Gastroesophageal sphincter (tissue), 4 donors: ENCODE measurements around the gene BBS4. TPM values are rescaled to one million over a fixed set of nuclear protein-coding genes. Genes with fewer than 3 reads are reported as not detected.

ENCODE experiments used
- ATAC-seq: fragments of 150-250 bp; one replicate; pipeline ENCODE4 v1.9.1; 2016; ENCODE audit warnings: mild to moderate bottlenecking, moderate library complexity
- H3K27ac ChIP-seq, 4 donors: fragments of 200-600 bp; sonication (generic) in 3 of 4; 1 replicate in 3 of 4; 2 replicates in 1 of 4; pipeline ENCODE4 v1.5.1; 2016 to 2019
- H3K27me3 ChIP-seq: fragments of 200-600 bp; sonication (generic); one replicate; pipeline ENCODE4 v1.5.1; 2019
- H3K36me3 ChIP-seq, 2 donors: fragments of 200-600 bp; sonication (generic); one replicate each; pipeline ENCODE4 v1.5.1; 2019; ENCODE audit warnings: control low read depth in 1 of 2
- H3K4me1 ChIP-seq, 3 donors: fragments of 200-600 bp; sonication (generic); 1 replicate in 2 of 3; 2 replicates in 1 of 3; pipeline ENCODE4 v1.5.1; 2016 to 2019; ENCODE audit warnings: control low read depth in 2 of 3
- H3K4me3 ChIP-seq, 2 donors: fragments of 200-600 bp; sonication (generic); one replicate each; pipeline ENCODE4 v1.5.1; 2019; ENCODE audit warnings: mild to moderate bottlenecking in 1 of 2, moderate library complexity in 1 of 2
- H3K9me3 ChIP-seq, 3 donors: fragments of 200-600 bp; sonication (generic); one replicate each; pipeline ENCODE4 v1.5.1; 2017 to 2019; ENCODE audit warnings: control low read depth in 2 of 3
- CTCF ChIP-seq, 4 experiments: fragments of 200-600 bp in 2 of 4; fragments of 450-650 bp in 2 of 4; sonication (generic) in 1 of 4; IDR thresholded peaks; one replicate each; pipeline ENCODE4 v1.5.1; 2017 to 2019; ENCODE audit warnings: antibody characterized with exemption in 4 of 4, mild to moderate bottlenecking in 2 of 4, moderate library complexity in 2 of 4
- EP300 ChIP-seq: sonication (generic); formaldehyde crosslinking; IDR thresholded peaks from one replicate; pipeline ENCODE4 v1.6.1; 2017; ENCODE audit warnings: antibody characterized with exemption, mild to moderate bottlenecking
- POLR2A ChIP-seq, 2 donors: fragments of 450-650 bp; IDR thresholded peaks; one replicate each; pipeline ENCODE4 v1.6.1; 2017; ENCODE audit warnings: antibody characterized with exemption in 2 of 2, mild to moderate bottlenecking in 2 of 2, moderate library complexity in 1 of 2
- POLR2AphosphoS5 ChIP-seq: sonication (generic); formaldehyde crosslinking; IDR thresholded peaks from one replicate; pipeline ENCODE4 v1.6.1; 2017; ENCODE audit warnings: antibody characterized with exemption
- WGBS, 2 donors: methylation state at CpG; one replicate each; pipeline ENCODE4 v1.1.5; 2018; ENCODE audit warnings: low coverage in 1 of 2; 5-methylcytosine and 5-hydroxymethylcytosine counted together
- total RNA-seq, 4 donors: library from RNA; depleted of rRNA; stranded (reverse); fragments of >200 nt; gene quantifications; one replicate each; pipeline ENCODE4 v1.1.0, GENCODE V29; 2016

BBS4 gene
- total RNA-seq, 4 donors from 2014 or later, result 19.8 to 34.9 (median 26.6) TPM

GRCh38 chr15:72682772-72683171, 3.2 kb upstream of the BBS4 start:
- Histone ChIP-seq H3K4me3 (no peak overlapping the region), H3K4me1 (peaks cover 0 to 20% (median 0%) of the 10 kb centered on the region in 3 donors), H3K9me3 (no peaks in the 10 kb centered on the region), H3K27ac (no peak overlapping the region), H3K27me3 (peaks cover 21% of the 10 kb centered on the region), H3K36me3 (no peaks in the 10 kb centered on the region)
- ATAC-seq, result no peak
- WGBS, 2 donors, result 87 to 93% methylated on average over 3 of the region's 3 CpGs
- TF ChIP-seq POLR2A (IDR thresholded peaks at IDR 0.05), result no peak
- TF ChIP-seq POLR2AphosphoS5, result no peak
- TF ChIP-seq EP300, result no peak
- no peak for TF ChIP-seq CTCF (IDR thresholded peaks at IDR 0.05)

GRCh38 chr15:72685301-72685924, 594 bp upstream of the BBS4 start:
- H3K36me3 ChIP-seq, result no peaks in the 10 kb centered on the region
- TF ChIP-seq POLR2A (IDR thresholded peaks at IDR 0.05) (no peak), POLR2AphosphoS5 (no peak), EP300 (no peak), CTCF (IDR thresholded peaks at IDR 0.05) (no peak)
- no peaks in the 10 kb centered on the region for H3K9me3 ChIP-seq
- H3K4me3 ChIP-seq, result peak overlapping the region; percentile 70 to 75
- 30% methylated on average over 15 to 17 of the region's 23 CpGs for WGBS, 2 donors
- no peak for ATAC-seq
- no peaks in the 10 kb centered on the region for H3K27me3 ChIP-seq
- peak overlapping the region; percentile 81 to 94 (median 92) for H3K27ac ChIP-seq
- peaks cover 0 to 20% (median 0%) of the 10 kb centered on the region in 3 donors for H3K4me1 ChIP-seq

- WGBS, 2 donors, result 78 to 93% methylated on average over 1 to 5 of the region's 5 CpGs
- Histone ChIP-seq H3K4me1 (peaks cover 0 to 20% (median 0%) of the 10 kb centered on the region in 3 donors), H3K9me3 (no peaks in the 10 kb centered on the region), H3K4me3 (no peak overlapping the region), H3K36me3 (no peaks in the 10 kb centered on the region), H3K27ac (no peak overlapping the region), H3K27me3 (no peaks in the 10 kb centered on the region)
- TF ChIP-seq POLR2AphosphoS5 (no peak), POLR2A (IDR thresholded peaks at IDR 0.05) (no peak), EP300 (no peak), CTCF (IDR thresholded peaks at IDR 0.05) (no peak)
- ATAC-seq, result no peak
Measured at GRCh38 chr15:72688697-72689096, 2.7 kb downstream of the BBS4 start.

- Histone ChIP-seq H3K4me3 (no peak overlapping the region), H3K27ac (no peak overlapping the region), H3K27me3 (no peaks in the 10 kb centered on the region), H3K4me1 (peaks cover 0 to 11% (median 0%) of the 10 kb centered on the region in 3 donors), H3K9me3 (no peaks in the 10 kb centered on the region), H3K36me3 (no peaks in the 10 kb centered on the region)
- 80 to 91% methylated on average over 5 of the region's 5 CpGs for WGBS, 2 donors
- TF ChIP-seq POLR2AphosphoS5, result no peak
- no peak for TF ChIP-seq POLR2A (IDR thresholded peaks at IDR 0.05)
- TF ChIP-seq EP300, result no peak
- no peak for TF ChIP-seq CTCF (IDR thresholded peaks at IDR 0.05)
- ATAC-seq, result no peak
Measured at GRCh38 chr15:72690938-72691337, 4.9 kb downstream of the BBS4 start.

GRCh38 chr15:72698938-72699337, 12.9 kb downstream of the BBS4 start:
- TF ChIP-seq EP300 (no peak), POLR2AphosphoS5 (no peak), POLR2A (IDR thresholded peaks at IDR 0.05) (no peak), CTCF (IDR thresholded peaks at IDR 0.05) (no peak)
- Histone ChIP-seq H3K9me3 (no peaks in the 10 kb centered on the region), H3K36me3 (peaks cover 0 to 4% of the 10 kb centered on the region in 2 donors), H3K27ac (no peak overlapping the region), H3K27me3 (no peaks in the 10 kb centered on the region), H3K4me1 (no peaks in the 10 kb centered on the region), H3K4me3 (no peak overlapping the region)
- 92 to 95% methylated on average over 4 to 5 of the region's 5 CpGs for WGBS, 2 donors
- ATAC-seq, result no peak
